Caki2 (cell line): Measurements from ENCODE around the gene TAF3. TPM values are rescaled to one million over a fixed set of nuclear protein-coding genes. Genes with fewer than 3 reads are reported as not detected.
A peak's percentile ranks its signal among the peaks of the same experiment; 100 is the strongest.
"Not testable (repeated sequence)": the region's sequence is repeated elsewhere in the genome, so short reads cannot be mapped to it uniquely, and the experiment has no call there.

Source experiments
- DNase-seq: peaks from one replicate; pipeline ENCODE4 v3.0.0-alpha.2; 2015; ENCODE audit warnings: low read depth
- in situ Hi-C: cut with HindIII; loops from 2 replicates; pipeline ENCODE4 v1.10.0; 2016; ENCODE audit warnings: low sequenced_read_pairs, low pct_unique_long_range_greater_than_20kb, mixed read lengths
- total RNA-seq: library from RNA; depleted of rRNA; stranded (reverse); fragments of >200 nt; shearing (Covaris generic); gene quantifications from 2 replicates; pipeline ENCODE4 v1.2.3, GENCODE V29; 2014; ENCODE audit warnings: low replicate concordance

Gene TAF3
- total RNA-seq, 1 experiment from 2014 or later = 1.0 TPM

DNA sequence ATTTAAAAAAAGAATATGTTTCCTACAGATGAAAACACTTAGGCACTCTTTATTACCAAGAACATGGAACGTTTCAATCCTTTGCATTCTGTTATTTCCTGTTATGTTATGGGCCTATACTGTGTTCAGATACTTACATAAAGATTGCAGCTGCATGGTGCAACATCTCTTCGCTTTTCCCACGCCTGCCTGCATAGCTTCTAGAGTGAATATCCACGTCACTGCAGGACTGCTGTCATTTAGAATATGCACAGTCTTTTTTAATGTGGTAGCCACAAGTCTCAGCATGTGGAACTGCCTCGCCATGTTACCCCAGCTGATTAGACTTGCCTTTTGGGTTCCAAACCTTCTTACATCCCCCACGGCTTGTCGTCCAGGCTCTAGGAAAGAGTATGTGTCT, 166.6 kb downstream of the TAF3 start:
- in situ Hi-C loops = no loop called here
- DNase-seq = no peak

DNA sequence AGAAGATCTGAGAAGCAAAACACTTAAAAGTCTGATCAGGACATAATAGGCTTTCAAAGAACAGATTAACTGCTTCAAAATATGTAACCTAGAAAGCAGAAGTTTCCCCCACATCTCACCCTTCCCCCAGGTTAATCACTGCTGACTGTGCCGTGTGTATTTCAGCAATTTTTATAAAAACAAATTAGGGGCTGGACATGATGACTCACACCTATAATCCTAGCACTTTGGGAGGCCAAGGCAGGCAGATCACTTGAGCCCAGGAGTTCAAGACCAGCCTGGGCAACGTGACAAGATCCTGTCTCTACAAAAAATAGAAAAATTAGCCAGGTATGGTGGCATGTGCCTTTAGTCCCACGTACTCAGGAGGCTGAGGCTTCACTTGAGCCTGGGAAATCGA, 168.5 kb downstream of the TAF3 start:
- DNase-seq = no peak
- in situ Hi-C loops = no loop called here

DNA sequence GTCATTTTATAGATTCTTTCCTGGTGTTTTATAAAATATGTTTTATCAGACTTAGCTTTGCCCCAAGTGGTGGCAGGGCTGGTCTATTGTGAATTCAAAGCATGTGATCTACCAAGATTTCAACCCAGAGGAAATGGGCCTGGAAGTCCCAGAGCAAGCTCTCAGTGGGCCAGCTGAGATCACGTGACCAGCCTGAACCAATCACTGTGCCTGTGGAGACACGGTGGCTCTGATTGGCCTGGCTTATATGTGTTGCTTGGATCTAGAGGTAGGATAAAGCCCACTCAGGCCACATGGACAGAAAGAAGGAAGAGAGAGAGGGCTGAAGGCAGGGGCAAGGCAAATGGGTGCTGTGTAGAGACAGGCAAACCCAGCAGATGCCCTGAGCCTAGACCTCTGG, 170.7 kb downstream of the TAF3 start:
- in situ Hi-C loops = no loop called here

DNA sequence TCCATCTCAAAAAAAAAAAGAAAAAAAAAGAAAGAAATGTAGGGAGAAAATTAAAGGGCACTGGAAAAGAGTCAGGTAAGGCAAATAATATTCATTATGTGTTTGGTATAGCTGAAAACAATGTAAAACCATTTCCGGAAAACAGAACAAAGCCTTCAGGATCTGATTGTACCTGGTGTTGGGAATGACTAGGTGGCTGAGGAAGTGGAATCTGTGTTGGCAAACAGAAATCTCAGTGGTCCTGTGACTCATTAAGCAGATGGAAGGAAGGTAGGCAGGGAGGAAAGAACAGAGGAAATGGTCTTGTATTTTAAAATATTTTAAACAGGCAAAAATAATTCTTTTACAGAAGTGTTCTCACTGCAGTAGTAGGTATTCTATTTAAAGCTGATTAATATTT, 180.5 kb downstream of the TAF3 start:
- DNase-seq = no peak
- in situ Hi-C loops = no loop called here

More for the DNA sequence above, 170.7 kb downstream of the TAF3 start:
- no peak for DNase-seq

DNA sequence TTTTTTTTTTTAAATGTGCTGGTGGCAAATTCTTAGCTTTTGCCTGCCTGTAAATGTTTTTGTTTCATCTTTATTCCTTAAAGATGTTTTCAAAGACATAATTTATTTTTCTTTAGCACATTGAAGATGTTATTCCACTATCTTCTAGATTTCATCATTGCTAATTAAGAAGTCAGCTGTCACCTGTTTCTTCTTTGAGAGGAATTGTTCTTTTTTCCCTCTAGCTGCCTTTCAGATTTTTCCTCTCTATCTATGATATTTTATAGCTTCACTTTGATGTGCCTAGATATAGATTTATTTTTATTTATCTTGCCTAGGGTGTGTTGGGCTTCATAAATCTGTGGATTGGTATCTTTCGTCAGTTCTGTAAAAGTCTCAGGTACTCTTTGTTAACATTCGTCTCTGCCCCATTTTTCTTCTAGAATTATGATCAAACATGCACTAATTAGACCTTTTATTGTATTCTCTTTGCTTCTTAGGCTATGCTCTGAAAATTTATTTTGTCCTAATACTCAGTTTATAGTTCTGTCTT, 186.2 kb downstream of the TAF3 start:
- in situ Hi-C loops = no loop called here
- no peak for DNase-seq

DNA sequence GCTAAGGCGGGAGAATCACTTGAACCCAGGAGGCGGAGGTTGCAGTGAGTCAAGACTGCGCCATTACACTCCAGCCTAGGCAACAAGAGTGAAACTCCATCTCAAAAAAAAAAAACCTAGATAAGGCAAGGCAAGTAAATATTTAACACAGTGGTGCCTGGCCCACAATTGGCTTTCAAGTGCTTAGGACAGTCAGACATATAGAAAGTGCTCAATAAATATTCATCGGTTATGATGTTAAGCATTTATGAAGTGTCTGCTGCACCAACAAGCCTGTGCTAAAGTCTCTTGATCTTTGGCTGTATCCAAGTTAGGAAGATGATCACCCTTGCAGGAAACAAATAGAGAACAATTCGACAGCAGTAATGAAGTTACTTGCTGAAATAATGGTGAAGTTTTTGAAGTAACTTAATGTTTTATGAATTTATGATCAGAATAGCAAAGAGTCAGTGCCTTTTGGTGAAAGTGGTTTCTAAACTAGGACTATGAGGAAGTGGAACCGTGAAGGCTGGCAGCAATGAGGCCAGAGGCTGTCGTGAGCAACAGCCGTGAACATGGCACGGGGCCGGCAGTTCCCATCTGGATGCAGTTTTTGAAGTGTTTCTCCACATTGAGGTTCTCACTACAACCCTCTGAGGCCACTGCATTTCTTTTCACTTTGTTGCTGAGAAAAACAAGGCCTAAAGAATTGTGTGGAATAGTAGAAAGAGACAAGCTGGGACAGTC, 188.1 kb downstream of the TAF3 start:
- in situ Hi-C loops = no loop called here
- no peak for DNase-seq

DNA sequence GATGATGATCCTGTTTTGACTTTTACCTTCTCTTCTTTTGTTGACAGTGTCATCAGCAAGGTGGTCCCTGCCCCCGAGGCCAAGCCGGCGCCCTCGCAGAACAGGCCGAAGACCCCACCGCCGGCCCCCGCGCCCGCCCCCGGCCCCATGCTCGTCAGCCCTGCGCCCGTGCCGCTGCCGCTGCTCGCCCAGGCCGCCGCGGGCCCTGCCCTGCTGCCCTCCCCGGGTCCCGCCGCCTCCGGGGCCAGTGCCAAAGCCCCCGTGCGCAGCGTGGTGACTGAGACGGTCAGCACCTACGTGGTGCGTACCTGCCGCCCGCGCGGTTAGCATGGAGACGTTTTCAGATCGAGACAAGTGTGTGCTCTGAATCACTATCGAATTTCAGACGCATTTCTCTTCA, 190.7 kb downstream of the TAF3 start:
- DNase-seq = no peak
- in situ Hi-C loops = no loop called here

DNA sequence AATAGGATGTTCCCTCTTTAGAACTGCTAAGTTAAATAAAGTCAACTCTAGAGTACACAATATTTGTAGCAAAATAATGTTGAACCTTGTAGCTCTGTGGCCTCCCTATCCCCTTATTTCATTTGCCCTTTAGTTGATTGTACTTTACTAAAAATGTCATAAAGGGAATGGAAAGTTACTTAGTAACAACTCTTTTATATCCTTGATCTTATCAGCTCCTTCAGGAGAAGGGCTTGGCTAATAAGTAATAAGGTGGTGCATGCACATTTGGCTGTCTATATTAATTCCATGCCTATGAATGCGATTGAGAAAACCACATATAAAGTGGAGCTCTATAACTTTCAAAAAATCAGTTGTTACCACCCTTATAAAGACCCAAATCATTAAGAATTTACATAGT, 194.7 kb downstream of the TAF3 start:
- in situ Hi-C loops = no loop called here

DNA sequence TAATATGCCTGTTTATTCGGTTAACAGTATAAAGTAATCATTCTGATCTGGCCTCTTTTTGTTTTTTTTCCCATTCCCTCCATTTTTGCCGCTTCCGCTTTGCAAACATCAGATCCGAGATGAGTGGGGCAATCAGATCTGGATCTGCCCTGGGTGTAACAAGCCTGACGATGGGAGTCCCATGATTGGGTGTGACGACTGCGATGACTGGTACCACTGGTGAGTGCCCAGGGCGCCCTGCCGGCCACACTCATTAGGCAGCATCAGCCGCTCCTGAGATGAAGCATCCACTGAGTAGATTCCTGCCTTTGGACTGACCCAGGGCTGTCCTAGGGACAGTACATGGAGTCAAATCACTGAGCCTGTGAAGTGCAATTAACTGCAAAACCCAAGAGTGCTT, 195.3 kb downstream of the TAF3 start:
- in situ Hi-C loops = no loop called here
- no peak for DNase-seq

More for the DNA sequence above, 194.7 kb downstream of the TAF3 start:
- peak; percentile 64 for DNase-seq

DNA sequence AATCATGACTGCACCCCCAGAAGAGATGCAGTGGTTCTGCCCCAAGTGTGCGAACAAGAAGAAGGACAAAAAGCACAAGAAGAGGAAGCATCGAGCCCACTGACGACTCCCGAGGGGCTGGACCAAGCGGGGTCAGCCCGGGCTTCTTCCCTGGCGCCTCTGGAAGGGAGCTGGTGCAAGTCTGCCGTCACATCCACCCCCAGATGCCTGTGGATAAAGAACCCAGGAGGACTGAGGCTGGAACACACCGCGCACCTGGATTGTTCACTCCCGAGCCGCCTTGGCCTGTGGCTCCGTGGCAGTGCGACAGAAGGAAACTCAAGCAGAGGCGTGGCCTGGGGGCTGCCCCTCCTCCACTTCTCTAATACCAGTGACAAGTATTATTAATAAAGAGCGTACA, 196.3 kb downstream of the TAF3 start:
- in situ Hi-C loops = no loop called here
- no peak for DNase-seq

DNA sequence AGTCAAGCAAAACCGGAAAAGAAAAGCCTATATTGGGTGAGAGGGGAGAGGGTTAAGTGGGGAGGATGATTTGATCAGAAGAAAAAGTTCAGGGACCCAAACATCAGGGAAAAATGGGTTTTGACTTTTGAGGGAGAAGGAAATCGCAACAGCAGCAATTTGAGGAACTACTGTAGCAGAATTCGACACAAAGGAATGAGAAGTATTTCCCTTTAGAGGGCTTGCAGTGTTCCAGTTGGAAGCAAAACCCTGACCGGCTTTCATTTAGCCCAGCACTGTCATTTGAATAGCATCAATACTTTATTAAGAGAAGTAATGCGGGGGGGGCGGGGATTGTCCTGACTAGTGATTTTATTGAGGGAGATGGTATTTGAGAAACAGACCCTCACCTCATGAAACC, 199.0 kb downstream of the TAF3 start:
- in situ Hi-C loops = no loop called here
- DNase-seq = no peak

DNA sequence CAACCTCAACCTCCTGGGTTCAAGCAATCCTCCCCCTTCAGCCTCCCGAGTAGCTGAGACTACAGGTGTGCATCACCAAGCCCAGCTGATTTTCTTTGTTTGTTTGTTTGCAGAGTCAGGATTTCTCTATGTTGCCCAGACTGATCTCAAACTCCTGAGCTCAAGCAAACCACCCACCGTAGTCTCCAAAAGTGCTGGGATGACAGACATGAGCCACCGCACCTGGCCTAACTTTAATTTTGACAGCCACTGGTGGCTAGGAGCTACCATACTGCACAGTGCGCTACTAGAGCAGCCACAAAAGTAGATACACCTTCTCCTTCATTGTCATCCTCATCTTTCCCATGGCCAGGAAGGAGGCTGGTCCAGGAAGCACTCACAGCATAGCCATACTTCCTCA, 205.0 kb downstream of the TAF3 start:
- DNase-seq = no peak
- in situ Hi-C loops = no loop called here

DNA sequence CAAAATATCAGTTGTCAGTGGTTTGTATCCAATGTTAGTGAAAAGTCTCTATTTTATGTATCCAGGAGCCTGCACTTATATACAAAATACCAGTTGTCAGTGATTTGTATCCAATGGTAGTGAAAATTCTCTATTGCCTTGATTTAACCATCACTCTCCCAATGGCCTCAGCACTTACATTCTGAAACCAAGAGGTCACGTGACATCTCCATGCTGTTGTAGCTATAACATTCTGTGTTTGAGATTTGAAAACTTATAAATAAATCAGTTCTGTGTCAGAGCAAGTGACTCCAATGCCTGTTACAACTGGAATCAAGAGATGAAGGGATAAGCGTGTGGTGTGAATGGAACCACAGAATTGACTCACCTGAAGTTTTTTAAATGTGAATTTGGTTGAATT, 205.5 kb downstream of the TAF3 start:
- no peak for DNase-seq
- in situ Hi-C loops = no loop called here

DNA sequence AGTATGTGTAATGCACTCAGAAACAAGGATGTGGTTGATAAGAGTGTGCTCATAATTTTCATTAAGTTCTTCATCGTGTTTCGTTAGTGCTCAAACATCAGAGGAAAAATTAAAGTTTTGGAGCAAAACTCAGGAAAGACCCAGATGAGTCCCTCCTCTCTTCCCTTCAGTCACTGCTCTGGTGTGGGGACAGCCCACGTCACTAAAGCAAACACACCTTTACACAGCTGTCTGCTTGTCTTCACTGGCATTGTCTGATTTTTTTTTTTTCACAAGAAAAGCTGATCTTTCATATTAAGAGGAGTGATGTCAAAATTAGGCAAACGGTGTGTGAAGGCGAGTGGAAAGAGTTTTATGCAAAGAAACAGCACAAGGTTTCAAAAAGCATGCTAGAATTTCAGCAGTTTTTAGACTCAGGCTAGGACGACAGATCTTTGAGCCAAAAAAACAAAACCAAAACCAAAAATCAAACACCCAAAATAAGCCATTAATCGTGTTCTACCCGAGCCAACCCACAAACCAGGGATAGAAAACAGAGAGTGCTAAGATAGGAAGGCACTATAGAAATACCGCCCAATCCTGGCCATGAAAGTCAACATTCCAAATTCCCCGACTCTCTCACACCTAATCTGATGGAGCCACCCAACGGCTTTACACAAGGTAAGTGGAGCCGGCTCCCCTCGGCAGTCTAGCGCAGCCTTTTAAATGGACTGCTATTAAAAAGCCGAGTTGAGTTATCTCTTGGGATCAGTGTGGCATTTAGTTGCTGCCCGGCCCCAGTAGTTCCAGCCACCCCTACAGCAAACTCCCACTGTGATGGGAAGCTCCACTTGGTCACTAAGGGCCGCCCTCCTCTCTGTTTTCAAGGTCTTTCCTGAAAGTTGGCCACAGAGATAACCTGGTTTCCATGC, 208.3 kb downstream of the TAF3 start:
- in situ Hi-C loops = no loop called here
- DNase-seq = no peak

DNA sequence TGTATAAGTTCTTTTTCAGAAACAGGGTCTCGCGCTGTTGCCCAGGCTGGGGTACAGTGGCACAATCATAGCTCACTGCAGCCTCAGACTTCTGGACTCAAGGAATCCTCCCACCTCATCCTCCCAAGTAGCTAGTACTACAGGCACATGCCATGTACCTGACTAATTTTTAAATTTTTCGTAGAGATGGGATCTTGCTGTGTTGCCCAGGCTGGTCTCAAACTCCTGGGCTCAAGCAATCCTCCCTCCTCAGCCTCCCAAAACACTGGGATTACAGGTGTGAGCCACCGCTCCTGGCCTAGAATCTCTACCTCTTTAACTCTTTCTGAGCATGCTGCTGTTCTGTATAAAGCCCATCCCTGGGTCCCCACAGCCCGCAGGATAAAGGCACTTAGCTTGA, 212.9 kb downstream of the TAF3 start:
- in situ Hi-C loops = loop anchor here (10.0 kb wide), 1 partner anchor 76 kb away; no protein-coding TSS in a partner anchor

DNA sequence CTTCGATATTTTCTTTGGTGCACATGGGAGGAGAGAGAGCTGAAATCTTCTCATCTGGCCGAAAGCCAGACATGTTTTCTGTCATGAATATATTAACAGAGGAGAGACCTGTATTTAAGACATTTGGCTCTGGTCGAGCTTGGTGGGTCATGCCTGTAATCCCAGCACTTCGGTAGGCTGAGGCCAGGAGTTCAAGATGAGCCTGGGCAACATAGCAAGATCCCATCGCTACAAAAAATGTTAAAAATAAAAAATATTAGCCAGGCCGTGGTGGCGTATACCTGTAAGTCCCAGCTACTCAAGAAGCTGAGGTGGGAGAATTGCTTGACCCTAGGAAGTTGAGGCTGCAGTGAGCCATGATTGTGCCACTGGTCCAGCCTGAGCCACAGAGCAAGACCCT, 214.3 kb downstream of the TAF3 start:
- DNase-seq = no peak
- in situ Hi-C loops = loop anchor here (10.0 kb wide), 1 partner anchor 78 kb away; no protein-coding TSS in a partner anchor

More for the DNA sequence above, 212.9 kb downstream of the TAF3 start:
- DNase-seq = not testable (repeated sequence)

DNA sequence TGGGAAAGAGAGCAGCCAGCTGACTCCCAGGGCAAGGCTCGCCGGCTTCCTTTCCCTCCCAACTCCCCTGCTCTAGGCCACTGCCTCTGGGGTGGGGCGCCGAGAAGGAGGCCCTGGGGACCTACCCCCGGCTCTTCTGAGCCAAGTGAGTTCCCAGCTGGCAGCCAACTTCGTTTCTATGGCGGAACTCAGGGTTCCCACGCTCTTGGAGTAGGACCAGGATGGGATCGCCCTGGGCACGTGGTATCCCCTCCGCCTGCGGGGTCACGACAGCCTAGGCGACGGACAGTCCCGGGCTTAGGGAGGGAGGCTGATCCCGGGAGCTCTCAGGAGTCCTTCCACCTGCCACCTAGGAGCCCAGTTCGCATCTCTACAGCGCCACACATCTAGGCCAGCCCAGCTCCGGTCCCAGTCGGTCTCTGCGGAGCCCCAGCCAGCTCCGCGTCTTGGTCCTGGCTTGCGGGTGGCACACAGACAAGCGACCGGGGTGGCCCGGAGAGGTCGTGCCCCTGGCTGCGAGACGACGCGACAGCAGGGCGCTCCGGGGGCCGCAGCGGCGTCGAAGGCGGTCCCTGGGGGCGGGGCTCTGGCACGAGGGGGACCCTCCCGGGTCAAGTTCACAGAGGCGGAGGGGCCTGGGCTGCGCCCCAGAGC, 215.6 kb downstream of the TAF3 start:
- no peak for DNase-seq
- in situ Hi-C loops = loop anchor here (10.0 kb wide), 1 partner anchor 79 kb away; no protein-coding TSS in a partner anchor

DNA sequence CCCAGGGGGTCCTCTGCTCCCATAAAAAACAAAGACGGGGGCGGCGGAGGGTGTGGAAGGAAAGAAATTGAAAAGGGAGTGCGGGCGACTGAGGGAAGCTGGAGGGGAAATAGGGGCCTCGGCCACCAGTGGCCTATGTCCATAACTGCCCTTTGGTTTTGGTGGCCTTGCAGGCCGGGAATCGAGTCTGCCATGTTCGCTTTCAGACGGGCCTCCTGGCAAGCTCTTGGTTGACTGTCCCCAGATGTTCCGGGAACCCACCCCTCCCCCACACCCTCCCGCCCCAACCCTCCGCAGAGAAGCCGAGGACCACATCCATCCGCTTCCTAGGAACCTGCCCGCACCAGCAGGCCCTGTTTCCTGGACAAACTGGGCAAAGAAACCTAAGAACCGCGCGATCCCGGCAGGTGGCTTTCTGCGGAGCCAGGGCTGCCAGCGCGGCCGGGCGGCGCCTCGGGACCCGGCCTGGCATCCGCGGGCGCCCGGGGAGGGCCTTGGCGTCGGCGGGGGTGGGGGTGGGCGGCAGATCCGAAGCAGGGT, 216.2 kb downstream of the TAF3 start:
- no peak for DNase-seq
- in situ Hi-C loops = loop anchor here (10.0 kb wide), 1 partner anchor 80 kb away; no protein-coding TSS in a partner anchor
